ENCODE results near the gene ITGB3. TPM values are rescaled to one million over a fixed set of nuclear protein-coding genes. Genes with fewer than 3 reads are reported as not detected.
A peak's percentile ranks its signal among the peaks of the same experiment; 100 is the strongest.

The ITGB3 gene
- total and polyA plus RNA-seq, 7 experiments from 2014 or later: 0.41 to 6.4 (median 0.56) TPM; not detected in 4

- Histone ChIP-seq H3K27ac (ENCODE audit: low read depth, low read length) (no peak overlapping the region), H3K27me3 (ENCODE audit: control insufficient read depth in 2 of 2, insufficient read depth in 2 of 2, low read length in 2 of 2) (no peaks in the 10 kb centered on the region), H3K36me3 (ENCODE audit: control insufficient read depth in 2 of 3, insufficient read depth in 3 of 3, low read length in 3 of 3) (no peaks in the 10 kb centered on the region), H3K4me1 (ENCODE audit: control insufficient read depth in 2 of 2, insufficient read depth in 2 of 2, low read length in 2 of 2) (no peaks in the 10 kb centered on the region), H3K9me3 (ENCODE audit: control insufficient read depth in 2 of 3, low read length in 3 of 3) (no peaks in the 10 kb centered on the region), H3K4me3 (ENCODE audit: low read length) (no peak overlapping the region)
- H3K27me3 Mint-ChIP-seq: peaks cover 0 to 17% (median 8%) of the 10 kb centered on the region in 5 donors
- POLR2A ChIA-PET: no interaction called here
- DNase-seq: no peak
- no peaks in the 10 kb centered on the region for H3K36me3 Mint-ChIP-seq
- intact Hi-C loops (cut with micrococcal nuclease): no loop called here
- no peak for ATAC-seq
- H3K4me3 Mint-ChIP-seq: no peak overlapping the region
- peaks cover 0 to 7% (median 2%) of the 10 kb centered on the region in 7 donors for H3K4me1 Mint-ChIP-seq
- no peak overlapping the region for H3K27ac Mint-ChIP-seq
- CTCF ChIA-PET: no interaction called here
- H3K9me3 Mint-ChIP-seq: no peaks in the 10 kb centered on the region
These were observed 22.8 kb downstream of the ITGB3 start for GRCh38 chr17:47276444-47276843.

GRCh38 chr17:47276868-47277267 lies 23.2 kb downstream of the ITGB3 start:
- Histone ChIP-seq H3K36me3 (ENCODE audit: control insufficient read depth in 2 of 3, insufficient read depth in 3 of 3, low read length in 3 of 3) (no peaks in the 10 kb centered on the region), H3K4me1 (ENCODE audit: control insufficient read depth in 2 of 2, insufficient read depth in 2 of 2, low read length in 2 of 2) (no peaks in the 10 kb centered on the region), H3K27me3 (ENCODE audit: control insufficient read depth in 2 of 2, insufficient read depth in 2 of 2, low read length in 2 of 2) (no peaks in the 10 kb centered on the region), H3K4me3 (ENCODE audit: low read length) (no peak overlapping the region), H3K27ac (ENCODE audit: low read depth, low read length) (no peak overlapping the region), H3K9me3 (ENCODE audit: control insufficient read depth in 2 of 3, low read length in 3 of 3) (no peaks in the 10 kb centered on the region)
- ATAC-seq: no peak
- ChIA-PET CTCF (no interaction called here), POLR2A (no interaction called here)
- DNase-seq: no peak
- Mint-ChIP-seq H3K4me1 (peaks cover 0 to 7% (median 2%) of the 10 kb centered on the region in 7 donors), H3K36me3 (no peaks in the 10 kb centered on the region), H3K27me3 (peaks cover 0 to 17% (median 8%) of the 10 kb centered on the region in 5 donors), H3K9me3 (no peaks in the 10 kb centered on the region), H3K27ac (no peak overlapping the region), H3K4me3 (no peak overlapping the region)
- intact Hi-C loops (cut with micrococcal nuclease): no loop called here

GRCh38 chr17:47277921-47278320 lies 24.3 kb downstream of the ITGB3 start:
- intact Hi-C loops (cut with micrococcal nuclease): no loop called here
- Mint-ChIP-seq H3K4me1 (peaks cover 0 to 7% (median 2%) of the 10 kb centered on the region in 7 donors), H3K4me3 (no peak overlapping the region), H3K27ac (no peak overlapping the region), H3K27me3 (peaks cover 0 to 14% (median 8%) of the 10 kb centered on the region in 5 donors), H3K9me3 (no peaks in the 10 kb centered on the region), H3K36me3 (no peaks in the 10 kb centered on the region)
- ChIA-PET CTCF (no interaction called here), POLR2A (no interaction called here)
- ATAC-seq: no peak
- DNase-seq: no peak
- H3K9me3 ChIP-seq (ENCODE audit: control insufficient read depth in 2 of 3, low read length in 3 of 3): no peaks in the 10 kb centered on the region
- no peak overlapping the region for H3K27ac ChIP-seq (ENCODE audit: low read depth, low read length)
- no peaks in the 10 kb centered on the region for H3K36me3 ChIP-seq (ENCODE audit: control insufficient read depth in 2 of 3, insufficient read depth in 3 of 3, low read length in 3 of 3)
- H3K4me1 ChIP-seq (ENCODE audit: control insufficient read depth in 2 of 2, insufficient read depth in 2 of 2, low read length in 2 of 2): no peaks in the 10 kb centered on the region
- no peaks in the 10 kb centered on the region for H3K27me3 ChIP-seq (ENCODE audit: control insufficient read depth in 2 of 2, insufficient read depth in 2 of 2, low read length in 2 of 2)
- H3K4me3 ChIP-seq (ENCODE audit: low read length): no peak overlapping the region

GRCh38 chr17:47278561-47278960 lies 24.9 kb downstream of the ITGB3 start:
- Histone ChIP-seq H3K27ac (ENCODE audit: low read depth, low read length) (no peak overlapping the region), H3K36me3 (ENCODE audit: control insufficient read depth in 2 of 3, insufficient read depth in 3 of 3, low read length in 3 of 3) (no peaks in the 10 kb centered on the region), H3K9me3 (ENCODE audit: control insufficient read depth in 2 of 3, low read length in 3 of 3) (no peaks in the 10 kb centered on the region), H3K4me1 (ENCODE audit: control insufficient read depth in 2 of 2, insufficient read depth in 2 of 2, low read length in 2 of 2) (no peaks in the 10 kb centered on the region), H3K27me3 (ENCODE audit: control insufficient read depth in 2 of 2, insufficient read depth in 2 of 2, low read length in 2 of 2) (no peaks in the 10 kb centered on the region), H3K4me3 (ENCODE audit: low read length) (no peak overlapping the region)
- H3K4me3 Mint-ChIP-seq: no peak overlapping the region
- no peaks in the 10 kb centered on the region for H3K9me3 Mint-ChIP-seq
- ATAC-seq (no peak), DNase-seq (no peak)
- no peaks in the 10 kb centered on the region for H3K36me3 Mint-ChIP-seq
- H3K27ac Mint-ChIP-seq: no peak overlapping the region
- ChIA-PET POLR2A (no interaction called here), CTCF (interaction anchor here (0.7 kb wide), 1 partner anchor 19 kb away, joined by 3 read pairs; no protein-coding TSS in a partner anchor)
- peaks cover 0 to 17% (median 8%) of the 10 kb centered on the region in 5 donors for H3K27me3 Mint-ChIP-seq
- peaks cover 0 to 7% (median 2%) of the 10 kb centered on the region in 7 donors for H3K4me1 Mint-ChIP-seq
- intact Hi-C loops (cut with micrococcal nuclease): no loop called here

GRCh38 chr17:47279062-47279801 lies 25.6 kb downstream of the ITGB3 start:
- peak overlapping the region in 1 of 9 donors; percentile 84 for H3K27ac Mint-ChIP-seq

GRCh38 chr17:47280072-47280811 lies 26.6 kb downstream of the ITGB3 start:
- CTCF ChIA-PET: no interaction called here
- no peaks in the 10 kb centered on the region for H3K36me3 ChIP-seq (ENCODE audit: control insufficient read depth in 2 of 3, insufficient read depth in 3 of 3, low read length in 3 of 3)
- no peak overlapping the region for H3K4me3 Mint-ChIP-seq
- POLR2A ChIA-PET: no interaction called here
- no peaks in the 10 kb centered on the region for H3K9me3 ChIP-seq (ENCODE audit: control insufficient read depth in 2 of 3, low read length in 3 of 3)
- intact Hi-C loops (cut with micrococcal nuclease): no loop called here
- H3K4me1 ChIP-seq (ENCODE audit: control insufficient read depth in 2 of 2, insufficient read depth in 2 of 2, low read length in 2 of 2): no peaks in the 10 kb centered on the region
- ATAC-seq (no peak), DNase-seq (no peak)
- H3K27me3 Mint-ChIP-seq: peaks cover 0 to 16% (median 5%) of the 10 kb centered on the region in 5 donors
- H3K27ac Mint-ChIP-seq: no peak overlapping the region
- H3K27ac ChIP-seq (ENCODE audit: low read depth, low read length): no peak overlapping the region
- no peak overlapping the region for H3K4me3 ChIP-seq (ENCODE audit: low read length)
- H3K36me3 Mint-ChIP-seq: no peaks in the 10 kb centered on the region
- H3K4me1 Mint-ChIP-seq: peaks cover 0 to 7% (median 2%) of the 10 kb centered on the region in 7 donors
- H3K27me3 ChIP-seq (ENCODE audit: control insufficient read depth in 2 of 2, insufficient read depth in 2 of 2, low read length in 2 of 2): no peaks in the 10 kb centered on the region
- no peaks in the 10 kb centered on the region for H3K9me3 Mint-ChIP-seq

More at GRCh38 chr17:47279062-47279801, 25.6 kb downstream of the ITGB3 start:
- ATAC-seq (peak; percentile 69), DNase-seq (no peak)
- peaks cover 0 to 7% (median 2%) of the 10 kb centered on the region in 7 donors for H3K4me1 Mint-ChIP-seq
- H3K27me3 Mint-ChIP-seq: peaks cover 0 to 13% (median 8%) of the 10 kb centered on the region in 5 donors
- intact Hi-C loops (cut with micrococcal nuclease): no loop called here
- H3K9me3 ChIP-seq (ENCODE audit: control insufficient read depth in 2 of 3, low read length in 3 of 3): no peaks in the 10 kb centered on the region
- POLR2A ChIA-PET: no interaction called here
- no peaks in the 10 kb centered on the region for H3K4me1 ChIP-seq (ENCODE audit: control insufficient read depth in 2 of 2, insufficient read depth in 2 of 2, low read length in 2 of 2)
- CTCF ChIA-PET: interaction anchor here (0.7 kb wide), 1 partner anchor 19 kb away, joined by 3 read pairs; no protein-coding TSS in a partner anchor
- no peak overlapping the region for H3K27ac ChIP-seq (ENCODE audit: low read depth, low read length)
- no peaks in the 10 kb centered on the region for H3K36me3 Mint-ChIP-seq
- no peaks in the 10 kb centered on the region for H3K9me3 Mint-ChIP-seq
- H3K4me3 Mint-ChIP-seq: no peak overlapping the region
- no peaks in the 10 kb centered on the region for H3K36me3 ChIP-seq (ENCODE audit: control insufficient read depth in 2 of 3, insufficient read depth in 3 of 3, low read length in 3 of 3)
- no peaks in the 10 kb centered on the region for H3K27me3 ChIP-seq (ENCODE audit: control insufficient read depth in 2 of 2, insufficient read depth in 2 of 2, low read length in 2 of 2)
- no peak overlapping the region for H3K4me3 ChIP-seq (ENCODE audit: low read length)
